Upper lobe of left lung (tissue), 6 donors: ENCODE measurements around the gene SLC35F3. TPM values are rescaled to one million over a fixed set of nuclear protein-coding genes. Genes with fewer than 3 reads are reported as not detected.

Experiments
- ATAC-seq, 2 donors: fragments of 200-7000 bp; cut with Tn5 transposase; one replicate each; pipeline ENCODE4 v1.9.1; 2022; ENCODE audit warnings: mild to moderate bottlenecking in 2 of 2, moderate library complexity in 2 of 2; ENCODE audit not compliant: low FRiP score in 2 of 2
- DNase-seq, 2 donors: peaks; one replicate each; pipeline ENCODE4 v3.0.0-alpha.2; 2019 to 2020
- H3K27ac ChIP-seq, 4 donors: fragments of 200-600 bp; sonication (generic); one replicate each; pipeline ENCODE4 v1.5.1; 2016 to 2019
- H3K27me3 ChIP-seq, 4 donors: fragments of 200-600 bp; sonication (generic); one replicate each; pipeline ENCODE4 v1.5.1; 2017 to 2019
- H3K36me3 ChIP-seq, 4 donors: fragments of 200-600 bp; sonication (generic); one replicate each; pipeline ENCODE4 v1.5.1; 2016 to 2019
- H3K4me1 ChIP-seq, 4 donors: fragments of 200-600 bp; sonication (generic); one replicate each; pipeline ENCODE4 v1.5.1; 2018 to 2019
- H3K4me3 ChIP-seq, 4 donors: fragments of 200-600 bp; sonication (generic); one replicate each; pipeline ENCODE4 v1.5.1; 2017 to 2019; ENCODE audit warnings: mild to moderate bottlenecking in 2 of 4, moderate library complexity in 1 of 4
- H3K9me3 ChIP-seq, 4 donors: fragments of 200-600 bp; sonication (generic); one replicate each; pipeline ENCODE4 v1.5.1; 2018 to 2019
- CTCF ChIP-seq, 6 experiments: fragments of 450-650 bp in 4 of 6; fragments of 200-600 bp in 2 of 6; sonication (generic) in 2 of 6; IDR thresholded peaks; one replicate each; pipeline ENCODE4 v1.5.1; 2016 to 2019; ENCODE audit warnings: antibody characterized with exemption in 6 of 6
- EP300 ChIP-seq, 4 donors: sonication (generic); formaldehyde crosslinking; IDR thresholded peaks; one replicate each; pipeline ENCODE4 v1.5.1; 2017; ENCODE audit warnings: antibody characterized with exemption in 4 of 4, control low read depth in 2 of 4
- POLR2A ChIP-seq, 4 donors: fragments of 450-650 bp; IDR thresholded peaks; one replicate each; pipeline ENCODE4 v1.5.1; 2016 to 2017; ENCODE audit warnings: antibody characterized with exemption in 4 of 4, mild to moderate bottlenecking in 2 of 4
- POLR2AphosphoS5 ChIP-seq, 2 donors: sonication (generic); formaldehyde crosslinking; IDR thresholded peaks; one replicate each; pipeline ENCODE4 v1.5.1; 2017; ENCODE audit warnings: antibody characterized with exemption in 2 of 2
- WGBS, 2 donors: methylation state at CpG; one replicate each; pipeline ENCODE4 v1.1.5; 2017 to 2018; 5-methylcytosine and 5-hydroxymethylcytosine counted together
- total RNA-seq, 6 donors: library from RNA; depleted of rRNA in 4 of 6; stranded (reverse); fragments of >200 nt in 4 of 6; gene quantifications; one replicate each; pipeline versions ENCODE4 v1.1.0 to v1.2.1, GENCODE V29; 2016 to 2021
- donor health status: DM: no; HTN: no; CAD: no; lungs with moderate emphysema.
- donor health status: DM: no; HTN: yes; CAD: no; lungs with severe emphysema.

Gene SLC35F3
- total RNA-seq, 6 donors from 2014 or later, result 0.30 to 1.7 (median 0.40) TPM; not detected in 1

- ATAC-seq, result no peak
- 78 to 98% methylated on average over 5 of the region's 5 CpGs for WGBS, 2 donors
- TF ChIP-seq EP300 (IDR thresholded peaks at IDR 0.05) (no peak), POLR2A (IDR thresholded peaks at IDR 0.05) (no peak), CTCF (IDR thresholded peaks at IDR 0.05) (no peak), POLR2AphosphoS5 (IDR thresholded peaks at IDR 0.05) (no peak)
Observed at GRCh38 chr1:234134878-234135277, 230.4 kb downstream of the SLC35F3 start.

GRCh38 chr1:234135501-234135900 is 231.0 kb downstream of the SLC35F3 start:
- Histone ChIP-seq H3K4me1 (no peaks in the 10 kb centered on the region), H3K9me3 (no peaks in the 10 kb centered on the region), H3K4me3 (no peak overlapping the region), H3K36me3 (no peaks in the 10 kb centered on the region), H3K27ac (no peak overlapping the region), H3K27me3 (no peaks in the 10 kb centered on the region)
- no peak for ATAC-seq
- 83 to 89% methylated on average over 4 of the region's 4 CpGs for WGBS, 2 donors
- DNase-seq, result no peak
- TF ChIP-seq POLR2A (IDR thresholded peaks at IDR 0.05) (no peak), CTCF (IDR thresholded peaks at IDR 0.05) (no peak), EP300 (IDR thresholded peaks at IDR 0.05) (no peak), POLR2AphosphoS5 (IDR thresholded peaks at IDR 0.05) (no peak)

More at GRCh38 chr1:234134878-234135277, 230.4 kb downstream of the SLC35F3 start:
- H3K4me3 ChIP-seq, result no peak overlapping the region
- H3K36me3 ChIP-seq, result no peaks in the 10 kb centered on the region
- no peak overlapping the region for H3K27ac ChIP-seq
- no peak for DNase-seq
- H3K27me3 ChIP-seq, result no peaks in the 10 kb centered on the region
- no peaks in the 10 kb centered on the region for H3K9me3 ChIP-seq
- H3K4me1 ChIP-seq, result no peaks in the 10 kb centered on the region

- H3K9me3 ChIP-seq, result no peaks in the 10 kb centered on the region
- no peak for ATAC-seq
- TF ChIP-seq POLR2A (IDR thresholded peaks at IDR 0.05) (no peak), CTCF (IDR thresholded peaks at IDR 0.05) (no peak), EP300 (IDR thresholded peaks at IDR 0.05) (no peak), POLR2AphosphoS5 (IDR thresholded peaks at IDR 0.05) (no peak)
Observed at GRCh38 chr1:234136073-234136472, 231.6 kb downstream of the SLC35F3 start.

DNA sequence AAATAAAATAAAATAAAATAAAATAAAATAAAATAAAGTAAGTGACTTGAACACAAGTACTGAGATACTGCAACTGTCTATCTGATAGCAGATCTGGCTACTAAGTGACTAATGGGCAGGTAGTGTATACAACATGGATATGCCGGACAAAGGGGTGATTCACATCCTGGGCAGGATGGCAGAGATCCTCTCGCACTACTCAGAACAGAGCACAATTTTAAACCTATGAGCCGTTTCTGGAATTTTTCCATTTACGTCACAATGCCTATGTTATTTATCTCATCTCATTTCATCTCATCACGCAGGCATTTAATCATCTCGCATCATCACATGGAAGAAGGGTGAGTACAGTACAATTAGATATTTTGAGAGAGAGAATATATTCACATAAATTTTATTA is 235.5 kb downstream of the SLC35F3 start:
- Histone ChIP-seq H3K27me3 (no peaks in the 10 kb centered on the region), H3K4me3 (no peak overlapping the region), H3K4me1 (no peaks in the 10 kb centered on the region), H3K9me3 (no peaks in the 10 kb centered on the region), H3K36me3 (no peaks in the 10 kb centered on the region), H3K27ac (no peak overlapping the region)
- DNase-seq (no peak), ATAC-seq (no peak)
- TF ChIP-seq POLR2AphosphoS5 (IDR thresholded peaks at IDR 0.05), result no peak
- no peak for TF ChIP-seq POLR2A (IDR thresholded peaks at IDR 0.05)
- TF ChIP-seq EP300 (IDR thresholded peaks at IDR 0.05), result no peak
- TF ChIP-seq CTCF (IDR thresholded peaks at IDR 0.05), result no peak
- whole genome bisulfite sequencing, 2 donors, result 88 to 89% methylated on average over 6 of the region's 6 CpGs

More at GRCh38 chr1:234136073-234136472, 231.6 kb downstream of the SLC35F3 start:
- H3K27me3 ChIP-seq, result no peaks in the 10 kb centered on the region
- no peaks in the 10 kb centered on the region for H3K4me1 ChIP-seq
- H3K36me3 ChIP-seq, result no peaks in the 10 kb centered on the region
- no peak overlapping the region for H3K4me3 ChIP-seq
- no peak for DNase-seq
- no peak overlapping the region for H3K27ac ChIP-seq

DNA sequence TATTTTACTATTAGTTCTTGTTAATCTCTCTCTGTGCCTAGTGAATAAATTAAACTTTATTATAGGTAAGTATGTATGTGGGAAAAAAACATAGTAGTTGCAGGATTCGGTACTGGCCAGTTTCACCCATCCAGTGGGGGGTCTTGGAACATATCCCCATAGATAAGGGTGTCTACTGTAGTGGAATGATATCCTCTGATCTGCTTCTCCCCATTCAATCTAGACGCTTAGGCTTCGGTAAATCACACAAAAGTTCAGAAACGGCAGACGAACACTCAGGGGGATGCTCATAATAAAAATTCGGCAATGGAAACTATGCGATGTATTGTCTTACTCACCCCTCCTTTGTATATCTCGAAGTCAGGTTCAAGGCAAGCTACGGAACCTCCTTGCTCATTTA is 235.9 kb downstream of the SLC35F3 start:
- H3K4me1 ChIP-seq, result no peaks in the 10 kb centered on the region
- no peak overlapping the region for H3K4me3 ChIP-seq
- DNase-seq, result no peak
- H3K27ac ChIP-seq, result no peak overlapping the region
- no peaks in the 10 kb centered on the region for H3K9me3 ChIP-seq
- WGBS, 2 donors, result 93 to 96% methylated on average over 9 of the region's 9 CpGs
- no peaks in the 10 kb centered on the region for H3K36me3 ChIP-seq
- H3K27me3 ChIP-seq, result no peaks in the 10 kb centered on the region
- ATAC-seq, result no peak
- TF ChIP-seq CTCF (IDR thresholded peaks at IDR 0.05), result no peak
- no peak for TF ChIP-seq EP300 (IDR thresholded peaks at IDR 0.05)
- no peak for TF ChIP-seq POLR2AphosphoS5 (IDR thresholded peaks at IDR 0.05)
- no peak for TF ChIP-seq POLR2A (IDR thresholded peaks at IDR 0.05)
